GM12864 (cell line): Measurements from ENCODE around the gene ACAT2.

Experiments used
- DNase-seq: peaks from one replicate; pipeline ENCODE4 v3.0.0-alpha.2; 2011; ENCODE audit warnings: low read depth
- H3K4me3 ChIP-seq: 2 replicates; pipeline ENCODE4 v1.5.1; 2011; ENCODE audit warnings: mild to moderate bottlenecking, low read depth, low read length, control low read depth
- TF ChIP-seq, protein P1 (sequence below): IDR thresholded peaks from 2 replicates; pipeline ENCODE4 v1.5.1; 2011; ENCODE audit warnings: low read depth, mild to moderate bottlenecking, moderate library complexity, low read length, control low read depth, inconsistent platforms; ENCODE audit errors: missing control alignments

The ACAT2 gene

DNA sequence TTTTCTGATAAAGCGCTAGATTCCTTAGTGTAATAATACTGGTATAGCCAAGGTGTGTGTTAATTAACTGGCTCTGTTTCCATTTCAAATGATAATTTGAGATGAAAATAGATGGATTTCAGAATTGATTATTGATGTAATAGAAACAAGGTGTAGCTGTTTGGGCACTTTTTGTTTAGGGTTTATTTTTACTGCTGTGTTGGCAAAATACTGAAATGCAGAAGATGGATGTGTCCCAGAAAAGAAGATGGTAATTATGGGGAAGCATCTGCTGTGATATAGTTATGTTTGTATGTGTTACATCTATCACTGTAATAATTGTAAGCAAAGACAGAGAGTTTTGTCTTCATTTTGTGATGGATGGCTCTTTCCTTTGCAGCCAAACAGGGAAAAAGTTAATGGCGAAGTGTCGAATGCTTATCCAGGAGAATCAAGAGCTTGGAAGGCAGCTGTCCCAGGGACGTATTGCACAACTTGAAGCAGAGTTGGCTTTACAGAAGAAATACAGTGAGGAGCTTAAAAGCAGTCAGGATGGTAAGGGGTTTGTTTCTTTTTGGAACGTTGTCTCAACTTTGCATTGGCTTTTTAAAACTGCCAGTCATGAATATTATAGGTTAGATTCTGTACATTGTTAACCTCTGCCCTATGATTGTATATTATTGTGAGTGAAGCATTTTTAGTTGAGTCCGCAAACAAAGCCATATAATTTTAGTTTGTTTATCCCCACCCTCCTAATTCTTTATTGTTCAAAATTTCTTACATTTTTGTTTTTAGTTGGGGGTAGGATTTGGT lies 8.6 kb upstream of the ACAT2 start:
- TF ChIP-seq, protein P1, sequence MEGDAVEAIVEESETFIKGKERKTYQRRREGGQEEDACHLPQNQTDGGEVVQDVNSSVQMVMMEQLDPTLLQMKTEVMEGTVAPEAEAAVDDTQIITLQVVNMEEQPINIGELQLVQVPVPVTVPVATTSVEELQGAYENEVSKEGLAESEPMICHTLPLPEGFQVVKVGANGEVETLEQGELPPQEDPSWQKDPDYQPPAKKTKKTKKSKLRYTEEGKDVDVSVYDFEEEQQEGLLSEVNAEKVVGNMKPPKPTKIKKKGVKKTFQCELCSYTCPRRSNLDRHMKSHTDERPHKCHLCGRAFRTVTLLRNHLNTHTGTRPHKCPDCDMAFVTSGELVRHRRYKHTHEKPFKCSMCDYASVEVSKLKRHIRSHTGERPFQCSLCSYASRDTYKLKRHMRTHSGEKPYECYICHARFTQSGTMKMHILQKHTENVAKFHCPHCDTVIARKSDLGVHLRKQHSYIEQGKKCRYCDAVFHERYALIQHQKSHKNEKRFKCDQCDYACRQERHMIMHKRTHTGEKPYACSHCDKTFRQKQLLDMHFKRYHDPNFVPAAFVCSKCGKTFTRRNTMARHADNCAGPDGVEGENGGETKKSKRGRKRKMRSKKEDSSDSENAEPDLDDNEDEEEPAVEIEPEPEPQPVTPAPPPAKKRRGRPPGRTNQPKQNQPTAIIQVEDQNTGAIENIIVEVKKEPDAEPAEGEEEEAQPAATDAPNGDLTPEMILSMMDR = no peak
- H3K4me3 ChIP-seq = no peak overlapping the region
- DNase-seq = no peak

GRCh38 chr6:159754401-159754800 lies 7.4 kb upstream of the ACAT2 start:
- TF ChIP-seq, protein P1 = no peak
- DNase-seq = no peak
- no peak overlapping the region for H3K4me3 ChIP-seq

DNA sequence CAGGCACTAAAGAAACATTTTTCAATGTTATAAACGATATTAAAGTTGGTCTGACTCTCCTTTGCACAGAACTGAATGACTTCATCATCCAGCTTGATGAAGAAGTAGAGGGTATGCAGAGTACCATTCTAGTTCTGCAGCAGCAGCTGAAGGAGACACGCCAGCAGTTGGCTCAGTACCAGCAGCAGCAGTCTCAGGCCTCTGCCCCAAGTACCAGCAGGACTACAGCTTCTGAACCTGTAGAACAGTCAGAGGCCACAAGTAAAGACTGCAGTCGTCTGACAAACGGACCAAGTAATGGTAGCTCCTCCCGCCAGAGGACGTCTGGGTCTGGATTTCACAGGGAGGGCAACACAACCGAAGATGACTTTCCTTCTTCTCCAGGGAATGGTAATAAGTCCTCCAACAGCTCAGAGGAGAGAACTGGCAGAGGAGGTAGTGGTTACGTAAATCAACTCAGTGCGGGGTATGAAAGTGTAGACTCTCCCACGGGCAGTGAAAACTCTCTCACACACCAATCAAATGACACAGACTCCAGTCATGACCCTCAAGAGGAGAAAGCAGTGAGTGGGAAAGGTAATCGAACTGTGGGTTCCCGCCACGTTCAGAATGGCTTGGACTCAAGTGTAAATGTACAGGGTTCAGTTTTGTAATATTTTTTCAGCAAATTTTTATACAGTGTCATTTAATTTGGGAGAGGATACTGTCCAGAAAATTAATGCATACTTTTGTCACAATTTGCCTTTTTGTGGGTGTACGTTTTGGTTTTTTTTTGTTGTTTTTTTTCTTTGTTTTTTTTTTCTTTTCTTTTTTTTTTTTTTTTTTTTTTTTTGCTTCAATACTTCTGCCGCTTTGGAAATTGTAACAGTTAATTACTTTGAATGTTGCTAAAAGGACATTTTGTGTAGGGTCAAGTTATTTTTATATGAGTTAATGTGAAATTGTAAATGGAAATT lies 6.6 kb upstream of the ACAT2 start:
- H3K4me3 ChIP-seq = no peak overlapping the region
- TF ChIP-seq, protein P1 = no peak
- DNase-seq = no peak

DNA sequence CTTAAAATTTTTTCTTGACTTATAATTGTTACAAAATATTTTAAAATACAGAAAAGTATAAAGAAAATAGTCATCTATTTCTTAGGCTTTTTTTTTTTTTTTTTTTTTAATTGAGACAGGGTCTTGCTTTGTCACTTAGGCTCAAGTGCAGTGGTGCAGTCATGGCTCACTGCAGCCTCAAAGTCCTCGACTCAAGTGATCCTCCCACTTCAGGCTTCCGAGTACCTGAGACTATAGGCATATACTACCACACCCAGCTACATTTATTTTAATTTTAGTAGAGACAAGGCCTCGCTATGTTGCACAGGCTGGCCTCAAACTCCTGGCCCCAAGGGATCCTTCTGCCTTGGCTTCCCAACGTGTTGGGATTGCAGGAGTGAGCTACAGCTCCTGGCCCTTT lies 5.3 kb upstream of the ACAT2 start:
- TF ChIP-seq, protein P1 = no peak
- H3K4me3 ChIP-seq = no peak overlapping the region
- no peak for DNase-seq

DNA sequence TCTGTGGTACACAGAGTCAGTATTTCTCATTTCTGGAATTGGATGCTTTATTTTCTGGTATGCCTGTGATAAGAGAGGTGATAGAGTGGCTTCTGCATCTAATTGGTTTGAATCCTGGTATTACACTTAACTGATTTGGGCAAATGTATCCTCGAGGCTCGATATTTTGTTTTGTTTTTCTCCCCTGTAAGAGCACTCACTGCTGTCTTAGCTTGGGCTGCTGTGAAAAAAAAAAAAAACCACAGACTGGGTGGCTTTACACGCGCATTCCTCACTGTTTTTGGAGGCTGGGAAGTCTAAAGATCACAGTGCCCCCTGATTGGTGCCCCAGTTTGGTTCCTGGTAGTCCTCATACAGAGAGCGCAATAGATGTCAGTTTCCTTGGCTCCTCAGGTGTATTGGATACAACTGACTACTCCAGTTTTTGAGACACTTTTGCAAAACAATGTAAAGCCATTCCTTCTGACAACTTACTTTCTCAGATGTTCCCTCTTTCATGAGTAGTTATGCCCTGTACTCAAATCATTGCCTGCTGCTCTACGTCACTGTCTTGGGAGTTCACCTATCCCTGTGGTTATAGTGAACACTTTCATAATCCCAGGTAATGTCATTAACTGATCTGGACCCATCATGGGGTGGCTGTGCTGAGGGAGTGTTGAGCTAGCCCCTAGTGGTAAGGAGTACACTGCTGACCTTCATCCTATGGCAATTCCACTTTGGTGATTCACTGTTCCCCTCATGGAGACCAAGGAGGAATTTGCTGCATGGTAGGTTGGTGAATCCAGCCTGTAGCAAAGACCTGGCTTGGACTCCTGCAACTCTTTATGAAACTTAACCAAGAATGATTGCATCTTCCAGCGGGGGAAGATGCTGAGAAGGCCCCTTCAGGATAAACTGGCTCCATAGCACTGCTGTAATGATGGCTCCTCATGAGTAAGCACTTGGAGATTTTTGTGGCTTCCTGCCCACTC lies 3.5 kb upstream of the ACAT2 start:
- TF ChIP-seq, protein P1 = peak; percentile 34
- DNase-seq = no peak
- H3K4me3 ChIP-seq = no peak overlapping the region

DNA sequence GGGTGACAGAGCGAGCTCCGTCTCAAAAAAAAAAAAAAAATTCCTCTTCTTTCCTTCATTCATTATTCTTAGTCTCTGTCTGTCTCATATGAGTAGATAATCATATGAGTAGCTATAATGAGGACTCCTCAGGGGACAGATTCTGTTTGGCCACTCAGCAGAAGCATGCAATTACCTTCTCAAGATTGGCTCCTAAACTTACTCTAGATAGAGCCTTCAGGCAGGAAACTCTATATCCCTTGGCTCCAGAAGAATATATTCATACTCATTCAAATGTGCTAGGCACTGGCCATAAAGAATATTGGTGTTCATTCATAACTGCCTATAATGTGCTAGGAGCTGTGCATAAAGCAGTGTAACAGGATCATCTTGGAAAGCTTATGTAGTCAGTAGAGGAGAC lies 2.2 kb upstream of the ACAT2 start:
- DNase-seq = no peak
- TF ChIP-seq, protein P1 = no peak
- no peak overlapping the region for H3K4me3 ChIP-seq
